Kidney glomerular epithelial cell (primary cell): ENCODE data around the gene ASB5.

Experiments
- DNase-seq: peaks from one replicate; lab custom pipeline; 2025; lab: John Stamatoyannopoulos, UW

ASB5 gene

DNA sequence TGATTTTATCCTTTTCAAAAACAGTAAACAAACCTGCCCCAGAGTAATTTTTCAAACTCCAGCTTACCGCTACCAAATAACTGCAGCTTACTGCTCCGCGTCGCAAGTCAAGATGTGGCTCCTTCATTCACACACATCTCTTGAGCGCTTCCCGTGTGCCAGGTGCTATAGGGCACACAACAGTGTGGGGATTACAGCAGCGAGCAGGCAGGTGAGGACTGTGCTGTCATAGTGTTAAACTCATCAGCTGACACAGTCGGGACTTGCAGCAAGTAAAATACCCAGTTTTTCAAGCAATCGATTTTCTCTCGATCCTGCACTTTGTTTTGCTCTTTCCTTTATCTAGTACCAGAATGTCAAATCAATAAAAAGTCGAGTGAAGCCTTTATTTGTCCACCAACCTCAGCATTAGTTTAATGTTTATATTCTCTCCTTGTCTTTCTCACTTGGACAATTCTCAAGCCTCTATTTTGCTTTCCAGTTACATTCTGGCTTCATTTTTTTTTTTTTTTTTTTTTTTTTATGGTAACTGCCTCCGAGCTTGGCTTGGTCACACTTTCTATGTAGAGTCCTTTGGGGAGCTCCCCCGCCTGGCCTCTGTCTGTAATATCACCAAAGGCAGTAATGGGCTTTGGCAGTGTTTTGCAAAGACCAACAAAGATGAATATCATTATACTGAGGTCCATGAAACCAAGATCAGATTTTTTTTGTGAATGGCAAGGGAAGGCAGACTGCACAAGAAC lies 8.3 kb upstream of the ASB5 start:
- peak; percentile 33 for DNase-seq

- DNase-seq: no peak
These were observed 7.7 kb upstream of the ASB5 start for GRCh38 chr4:176276710-176277109.

GRCh38 chr4:176274441-176274840 lies 5.4 kb upstream of the ASB5 start:
- DNase-seq: no peak

- no peak for DNase-seq
These were observed 4.7 kb upstream of the ASB5 start for GRCh38 chr4:176273736-176274135.

GRCh38 chr4:176272799-176273198 lies 3.8 kb upstream of the ASB5 start:
- DNase-seq: no peak

DNA sequence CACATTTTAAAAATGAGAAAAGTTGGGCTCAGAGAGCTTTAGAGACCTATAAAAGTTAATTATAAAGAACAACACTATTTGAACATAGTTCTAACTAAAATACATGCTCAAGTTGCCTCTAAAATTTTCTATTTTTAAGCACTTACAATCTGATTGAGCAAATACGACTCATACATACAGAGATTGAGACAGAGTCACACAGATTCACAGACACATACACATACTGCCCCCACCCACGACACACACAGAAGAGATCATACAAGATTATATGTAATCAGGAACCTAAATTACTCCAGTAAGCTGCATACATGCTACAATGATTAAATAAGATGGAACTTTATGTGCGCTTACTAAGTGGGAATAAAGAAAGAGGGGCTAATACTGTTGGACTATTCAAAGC lies 2.7 kb upstream of the ASB5 start:
- no peak for DNase-seq

GRCh38 chr4:176270669-176271068 lies 1.6 kb upstream of the ASB5 start:
- DNase-seq: peak; percentile 99

DNA sequence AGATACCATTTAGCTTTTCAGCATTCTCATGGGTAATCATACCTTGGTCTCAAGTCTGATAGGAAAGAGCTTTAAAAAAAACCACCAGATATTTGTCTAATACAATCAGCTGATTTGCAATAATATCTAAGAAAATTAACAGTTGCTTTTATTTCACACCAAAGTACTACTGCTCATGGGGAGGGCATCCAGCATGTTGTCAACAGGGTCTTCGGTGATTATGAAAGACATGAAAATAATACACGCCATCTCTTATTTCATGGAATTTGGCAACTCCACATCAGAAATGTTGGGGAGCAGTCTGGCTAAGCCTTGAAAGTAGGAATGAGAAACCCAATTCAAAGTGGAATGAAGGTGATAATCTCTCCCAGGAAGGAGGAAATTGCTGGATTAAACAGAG lies 3.0 kb downstream of the ASB5 start:
- no peak for DNase-seq

- no peak for DNase-seq
These were observed 6.8 kb downstream of the ASB5 start for GRCh38 chr4:176262243-176262642.

- no peak for DNase-seq
These were observed 7.5 kb downstream of the ASB5 start for GRCh38 chr4:176261481-176261880.

DNA sequence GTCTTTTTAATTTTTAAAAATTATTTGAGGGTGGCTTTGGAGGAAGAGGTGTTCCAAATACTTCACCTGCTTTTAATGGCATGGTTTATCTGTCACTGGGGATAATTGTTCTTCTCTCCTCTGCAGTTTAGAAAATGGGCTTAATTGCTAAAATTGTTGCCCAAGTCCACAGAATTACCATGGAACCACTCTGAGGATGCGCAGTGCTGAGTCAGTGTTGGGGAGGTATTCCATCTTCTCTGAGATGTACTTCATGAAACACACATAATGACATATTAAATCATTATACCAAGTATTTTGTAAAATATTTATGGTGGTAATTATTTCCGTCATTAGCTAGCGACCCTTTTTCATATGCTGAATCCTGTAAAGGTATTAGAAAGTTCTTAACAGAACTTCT lies 8.0 kb downstream of the ASB5 start:
- DNase-seq: no peak

DNA sequence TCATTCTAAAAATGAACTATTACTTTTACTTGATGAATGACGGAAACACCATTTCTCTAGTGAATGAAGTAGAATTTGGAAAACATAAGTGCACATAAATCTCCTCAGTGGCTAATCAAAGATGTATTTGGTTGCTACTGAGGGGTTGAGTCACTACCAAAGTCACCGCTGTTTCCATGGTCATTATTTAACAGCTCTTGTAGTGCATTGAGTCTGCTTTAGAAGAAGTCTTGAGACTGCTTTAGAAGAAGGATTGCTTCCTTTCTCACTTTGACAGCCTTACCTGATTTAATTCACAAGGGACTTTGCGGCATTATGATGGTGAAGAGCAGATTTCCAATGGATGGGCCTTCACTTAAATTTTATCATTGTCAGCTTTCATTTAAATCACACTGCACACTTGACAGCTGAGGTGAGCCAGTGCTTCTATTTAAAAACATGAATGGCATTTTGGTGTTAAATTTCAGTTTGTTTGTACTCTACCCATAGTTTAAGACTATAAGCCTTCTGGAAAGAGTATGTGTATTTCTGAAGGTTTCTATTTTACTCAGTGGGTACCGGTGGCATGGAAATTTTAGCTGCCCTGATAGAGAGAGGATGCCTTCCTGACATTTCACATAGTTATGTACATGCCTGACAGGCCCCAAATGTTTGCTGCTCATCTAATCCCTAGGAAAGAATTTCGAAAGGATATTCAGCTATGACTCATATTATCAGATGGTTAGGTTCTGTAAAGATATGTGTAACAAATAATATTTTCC lies 9.5 kb downstream of the ASB5 start:
- no peak for DNase-seq

DNA sequence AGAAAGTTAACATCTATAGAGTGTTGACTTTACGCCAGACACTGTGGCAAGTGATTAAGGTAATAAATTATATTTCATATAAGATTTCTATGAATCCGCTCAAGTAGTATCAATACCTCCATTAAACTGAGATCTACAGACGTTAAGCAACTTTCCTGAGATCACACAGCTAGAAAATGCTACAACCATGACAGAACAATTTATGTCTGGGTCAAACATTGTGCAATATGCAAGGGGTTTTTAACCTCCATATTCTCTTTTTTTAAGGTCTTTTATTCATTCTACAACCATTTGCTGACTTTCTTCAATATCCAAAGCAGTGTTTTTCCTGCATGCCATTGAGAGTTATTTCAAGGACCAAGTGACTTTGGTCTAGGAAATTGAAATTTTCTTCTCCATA lies 10.9 kb downstream of the ASB5 start:
- no peak for DNase-seq

DNA sequence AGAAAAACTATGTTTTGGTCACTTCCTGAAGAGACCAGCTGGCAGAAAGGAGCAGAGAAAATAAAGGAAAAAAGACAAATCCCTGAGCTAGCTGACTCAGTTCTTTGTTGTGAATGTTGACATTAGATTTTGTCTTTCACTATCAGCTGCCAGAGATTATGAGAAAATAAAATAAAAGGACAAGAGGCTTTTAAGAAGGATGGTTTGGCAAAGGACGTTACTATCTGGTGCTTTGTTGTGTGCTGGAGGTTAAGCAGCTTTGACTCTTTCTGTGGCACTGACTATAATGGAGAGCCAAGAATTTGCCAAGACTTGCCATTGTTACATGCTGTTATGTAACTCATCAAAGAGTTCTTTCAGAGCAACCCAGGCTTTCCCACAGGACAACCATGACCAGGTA lies 12.1 kb downstream of the ASB5 start:
- DNase-seq: no peak

DNA sequence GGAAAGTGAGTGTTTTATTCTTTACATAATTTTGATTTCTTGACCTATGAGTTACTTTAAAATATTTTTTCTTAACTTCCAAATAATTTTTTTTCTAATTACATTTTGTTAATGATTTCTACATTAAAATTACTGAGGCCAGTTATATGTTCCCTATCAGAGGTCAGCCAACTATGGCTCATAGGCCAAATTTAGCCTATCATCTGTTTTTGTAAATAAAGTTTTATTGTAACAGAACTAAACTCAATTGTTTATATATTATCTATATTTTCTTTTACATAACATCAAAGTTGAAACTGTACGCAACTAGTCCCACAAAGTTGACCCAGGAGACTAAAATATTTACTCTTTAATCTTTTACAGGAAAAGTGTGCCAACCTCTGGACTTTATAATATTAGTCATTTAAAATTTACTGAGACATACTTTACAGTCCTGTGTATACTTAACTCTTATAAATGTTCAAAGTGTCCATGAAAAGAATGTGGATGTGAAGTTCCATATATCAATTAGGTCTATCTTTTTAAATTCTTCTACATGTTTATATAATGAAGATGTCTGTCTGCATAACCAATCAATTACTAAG lies 26.2 kb downstream of the ASB5 start:
- no peak for DNase-seq

DNA sequence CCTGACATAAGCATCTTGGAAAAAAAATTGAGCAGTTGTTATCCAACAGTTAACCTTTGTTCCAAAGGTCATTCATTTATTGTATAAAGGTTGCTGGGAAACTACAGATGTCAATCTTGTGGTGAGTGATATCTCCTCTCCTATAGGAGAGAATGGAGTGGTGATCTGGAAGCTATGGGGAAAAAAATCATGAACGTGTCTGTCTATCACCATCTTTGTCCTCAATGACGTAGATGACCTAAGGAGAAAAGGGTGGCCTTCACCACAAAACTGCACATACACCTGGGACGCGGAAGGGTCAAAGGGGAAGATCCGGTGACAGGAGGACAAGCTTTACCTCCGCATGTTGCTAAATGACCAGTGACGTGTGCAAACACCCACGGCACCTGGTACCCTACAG lies 27.3 kb downstream of the ASB5 start:
- DNase-seq: no peak

DNA sequence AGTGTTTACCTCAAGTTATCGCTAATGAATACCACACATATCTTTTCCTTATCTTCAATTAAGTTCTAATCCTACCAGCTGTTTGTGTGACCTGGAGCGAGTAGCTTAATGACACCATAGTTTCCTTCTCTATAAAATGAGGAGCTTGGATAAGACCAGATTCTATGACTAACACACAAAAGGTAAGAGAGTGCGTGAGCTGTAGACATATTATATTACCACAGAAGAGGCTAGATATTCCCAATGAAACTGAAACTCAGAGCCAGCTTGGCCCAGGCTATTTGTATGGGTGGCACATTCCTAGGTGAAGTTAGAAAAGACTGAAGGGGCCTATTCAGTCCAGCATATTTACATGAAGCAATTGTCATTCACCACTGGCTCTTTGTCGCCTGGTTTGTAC lies 30.2 kb downstream of the ASB5 start:
- DNase-seq: no peak

DNA sequence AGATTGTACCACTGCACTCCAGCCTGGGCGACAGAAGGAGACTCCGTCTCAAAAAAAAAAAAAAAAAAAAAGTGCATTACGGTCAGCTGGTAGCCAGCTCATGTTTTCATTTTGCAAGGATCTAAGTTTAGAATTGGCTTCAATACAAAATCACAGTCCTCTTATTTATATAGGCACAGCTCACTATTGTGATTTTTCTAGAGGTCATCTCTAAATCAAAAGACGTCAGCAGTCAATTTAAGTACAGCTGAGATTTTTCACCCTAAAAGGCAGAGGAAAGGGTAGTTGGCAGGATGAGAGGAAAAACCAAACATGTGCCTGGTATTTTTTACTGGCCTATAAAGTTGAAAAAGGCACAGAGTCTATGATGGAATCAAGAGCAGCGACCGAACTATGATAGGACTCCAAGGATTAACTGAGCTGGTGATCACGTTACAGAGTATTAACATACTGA lies 30.8 kb downstream of the ASB5 start:
- DNase-seq: no peak

- no peak for DNase-seq
These were observed 32.1 kb downstream of the ASB5 start for GRCh38 chr4:176236946-176237345.

DNA sequence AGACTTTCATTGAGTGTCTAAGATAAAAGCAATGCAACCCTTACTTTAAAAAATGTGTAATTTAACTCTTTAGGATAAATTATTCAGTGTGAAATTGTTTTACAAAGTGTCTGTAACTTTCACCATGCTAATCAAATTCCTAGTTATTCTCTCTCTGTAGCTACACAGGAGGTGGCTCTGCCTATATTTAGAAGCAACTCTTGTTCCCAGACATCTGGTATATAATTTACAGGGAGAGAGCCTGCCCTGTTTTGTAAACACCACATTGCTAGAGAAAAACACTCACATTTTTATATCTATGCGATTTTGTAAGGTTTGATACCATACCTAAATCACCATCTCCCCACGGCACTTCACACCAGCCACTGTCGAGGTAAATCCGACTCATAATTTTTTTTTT lies 38.2 kb downstream of the ASB5 start:
- no peak for DNase-seq

GRCh38 chr4:176229645-176230044 lies 39.4 kb downstream of the ASB5 start:
- no peak for DNase-seq

DNA sequence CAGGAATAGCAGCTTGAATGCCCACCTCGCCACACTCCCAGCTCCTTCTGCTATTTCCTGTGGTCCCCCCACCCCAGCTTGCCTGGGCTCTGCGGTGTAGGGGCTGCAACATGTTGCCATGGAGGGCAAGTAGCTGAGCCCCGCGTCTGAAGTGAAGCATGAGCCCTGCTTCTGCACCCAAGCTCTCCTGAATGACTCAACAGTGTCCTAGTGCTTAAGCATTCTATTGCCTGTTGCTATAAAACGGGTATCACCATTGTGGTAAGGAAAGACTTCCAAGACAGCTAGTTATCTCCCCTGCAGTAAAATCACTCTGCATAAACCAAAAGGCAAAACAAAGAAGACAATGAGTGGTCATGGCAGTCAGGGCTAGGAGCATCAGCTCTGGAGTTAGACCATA lies 42.3 kb downstream of the ASB5 start:
- DNase-seq: no peak

DNA sequence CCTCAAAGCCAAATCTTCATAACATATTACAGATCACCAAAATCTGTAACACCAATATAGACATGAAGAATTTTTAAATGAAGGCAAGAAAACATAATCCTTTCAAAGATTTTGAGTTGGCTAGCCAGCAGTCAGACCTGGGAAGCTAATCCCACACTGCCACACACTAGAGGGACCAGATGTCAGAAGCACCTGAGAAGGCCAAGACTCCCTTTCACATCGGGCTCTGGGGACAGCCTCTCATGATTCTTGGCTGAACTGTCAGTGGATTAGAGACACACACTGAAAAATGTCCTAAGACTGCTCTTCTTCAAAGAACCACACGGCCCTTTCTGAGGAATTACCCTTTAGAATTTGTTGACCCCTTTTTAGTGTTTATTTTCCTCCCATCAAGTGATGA lies 45.5 kb downstream of the ASB5 start:
- DNase-seq: no peak
